Fibroblast of skin of left quadriceps (primary cell): Measurements from ENCODE around the gene MPHOSPH8.
"Not testable (repeated sequence)": the region's sequence is repeated elsewhere in the genome, so short reads cannot be mapped to it uniquely, and the experiment has no call there.

Source experiments
- DNase-seq, 2 experiments: peaks; one replicate each; pipeline ENCODE4 v3.0.0-alpha.2; 2013; ENCODE audit warnings: low read depth in 2 of 2

MPHOSPH8 gene

DNA sequence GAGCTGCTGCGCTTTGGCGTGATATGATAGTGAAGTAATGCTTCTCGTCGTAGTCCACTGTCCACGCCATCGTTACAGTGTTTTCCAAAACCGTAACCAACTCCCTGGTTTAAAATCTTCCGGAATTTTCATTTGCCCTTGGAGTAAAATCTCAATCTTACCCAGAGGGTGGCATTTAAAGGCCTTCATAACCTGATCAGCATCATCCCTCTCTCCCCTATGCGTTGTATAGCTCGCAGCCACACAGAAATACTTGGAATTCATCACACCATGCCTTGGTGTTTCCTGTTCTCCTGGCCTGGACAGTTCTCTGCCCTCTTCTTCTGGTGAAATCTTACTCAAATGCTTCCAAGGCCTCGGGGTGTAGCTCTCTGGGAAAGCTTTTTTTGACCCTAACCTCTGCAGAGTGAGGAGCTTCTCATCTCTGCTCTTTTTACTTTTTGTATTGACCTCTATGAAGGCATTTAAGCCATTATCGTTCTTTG is 839 bp downstream of the MPHOSPH8 start:
- no peak for DNase-seq

DNA sequence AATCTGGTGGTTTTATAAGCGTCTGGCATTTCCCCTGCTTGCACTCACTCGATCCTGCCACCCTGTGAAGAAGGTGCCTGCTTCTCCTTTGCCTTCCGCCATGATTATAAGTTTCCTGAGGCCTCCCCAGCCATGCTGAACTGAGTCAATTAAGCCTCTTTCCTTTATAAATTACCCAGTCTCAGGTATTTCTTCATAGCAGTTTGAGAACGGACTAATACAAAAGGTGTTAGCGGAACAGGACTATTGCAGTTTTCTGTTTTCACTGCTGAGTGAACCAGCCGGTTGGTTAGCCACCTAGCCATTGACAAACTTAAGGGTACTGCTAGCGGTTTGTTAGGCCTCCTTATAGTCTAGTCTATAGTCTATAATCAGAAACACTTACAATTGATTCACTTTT is 2.5 kb downstream of the MPHOSPH8 start:
- DNase-seq: not testable (repeated sequence)

DNA sequence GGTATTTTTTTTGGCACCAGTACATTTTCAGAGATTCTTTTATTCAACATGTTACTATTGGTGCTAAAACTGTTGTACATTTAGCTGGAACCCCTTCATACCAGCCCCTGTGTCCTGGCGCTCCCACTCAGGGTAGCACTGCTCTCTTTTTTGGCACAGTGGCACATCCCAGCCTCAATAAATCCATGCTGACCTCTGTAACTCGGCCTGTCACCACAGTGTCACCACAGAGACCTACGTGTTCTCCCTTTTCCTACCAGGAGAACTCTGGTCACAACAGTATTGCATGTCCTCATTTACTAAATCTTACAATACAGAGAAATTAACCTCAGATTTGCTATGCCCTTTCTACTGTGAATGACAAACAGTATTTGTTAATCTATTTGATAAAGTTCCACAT is 10.2 kb downstream of the MPHOSPH8 start:
- DNase-seq: no peak

DNA sequence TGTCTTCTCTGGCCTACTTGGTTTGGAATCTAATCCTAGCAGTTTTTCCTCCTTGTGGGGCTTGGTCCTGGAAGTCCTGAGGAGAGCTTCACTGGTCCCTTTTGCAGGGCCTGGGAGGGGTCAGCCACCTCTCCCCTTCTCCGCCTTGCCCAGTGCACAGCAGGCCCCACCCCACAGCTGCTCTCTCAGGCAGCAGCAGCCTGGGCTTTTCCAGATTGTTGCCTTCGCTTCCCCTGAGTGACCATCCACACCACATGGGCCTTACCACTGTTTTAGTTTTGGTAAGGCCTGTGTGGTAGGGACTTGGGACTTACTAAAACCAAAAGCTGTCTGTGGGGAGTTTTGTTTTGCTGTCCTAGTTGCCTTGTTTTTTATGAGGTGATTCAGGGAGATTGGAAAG is 11.5 kb downstream of the MPHOSPH8 start:
- no peak for DNase-seq

DNA sequence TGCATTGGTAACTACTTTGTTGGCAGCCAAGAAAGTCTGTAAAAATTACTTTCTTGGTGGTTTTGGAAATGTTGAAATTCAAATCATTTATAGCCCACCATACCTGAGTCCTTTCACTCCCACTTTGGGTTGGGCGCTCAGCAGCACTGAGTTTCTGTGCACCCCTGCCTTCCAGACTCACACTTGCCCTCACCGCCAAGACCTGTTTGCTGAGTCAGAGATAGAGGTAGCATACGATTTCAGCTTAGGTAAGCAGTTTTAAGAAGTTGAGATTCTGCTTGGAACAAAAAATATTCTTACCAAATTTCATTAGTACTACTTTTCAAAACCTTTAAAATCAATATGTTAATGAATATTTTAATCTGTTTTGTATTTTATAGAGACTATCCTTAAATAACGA is 12.6 kb downstream of the MPHOSPH8 start:
- no peak for DNase-seq

DNA sequence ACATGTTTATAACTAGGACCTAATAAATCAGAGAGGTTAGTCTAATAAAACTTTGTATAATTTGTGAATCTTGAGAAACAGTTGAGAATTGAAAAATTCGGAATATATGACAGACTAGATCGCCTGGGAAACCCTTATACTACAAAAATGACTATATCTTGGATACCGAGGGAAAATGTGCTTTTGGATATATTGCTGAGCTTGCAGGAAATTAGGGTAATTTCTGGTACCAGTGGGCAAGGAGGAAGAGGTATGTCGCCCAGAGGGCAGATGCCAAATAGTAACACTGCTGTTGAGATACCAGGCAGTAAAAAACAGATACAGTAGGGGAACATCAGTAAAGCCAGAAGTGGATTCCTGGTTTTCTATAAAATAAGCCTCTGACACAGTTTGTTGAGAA is 17.3 kb downstream of the MPHOSPH8 start:
- no peak for DNase-seq

DNA sequence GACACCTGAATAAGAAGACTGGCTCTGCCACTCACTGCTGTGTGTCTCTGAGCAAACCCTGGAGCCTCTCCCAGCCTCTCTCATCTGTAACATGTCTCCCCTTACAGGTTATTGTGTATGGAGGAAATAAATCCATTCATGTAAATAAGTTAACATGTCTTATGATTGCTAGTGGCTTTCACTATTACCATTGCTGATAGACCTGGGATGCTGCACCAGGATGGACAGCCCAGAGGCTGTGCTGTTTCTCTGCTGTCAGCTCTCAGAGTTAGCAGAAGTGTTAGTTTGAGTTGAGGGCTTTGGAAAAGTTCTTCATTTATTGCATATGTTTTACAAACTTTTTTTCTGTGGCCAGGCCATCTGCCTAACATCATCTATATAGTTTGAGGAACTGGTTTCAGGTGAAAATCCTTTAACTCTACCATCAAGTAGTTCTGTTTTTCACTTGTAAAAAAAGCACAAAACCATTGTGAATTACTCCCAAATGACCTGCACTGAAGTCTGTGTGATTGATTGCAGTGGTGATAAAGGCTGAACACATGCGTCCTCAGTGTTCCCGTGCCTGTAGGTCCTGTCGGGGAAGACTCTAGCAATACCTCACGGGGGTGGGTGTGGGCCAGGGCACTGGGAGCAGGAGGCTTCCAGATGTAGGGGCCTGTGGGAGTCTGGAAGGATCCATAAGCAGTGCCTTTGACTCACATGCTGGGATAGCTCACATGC is 24.6 kb downstream of the MPHOSPH8 start:
- DNase-seq: no peak

DNA sequence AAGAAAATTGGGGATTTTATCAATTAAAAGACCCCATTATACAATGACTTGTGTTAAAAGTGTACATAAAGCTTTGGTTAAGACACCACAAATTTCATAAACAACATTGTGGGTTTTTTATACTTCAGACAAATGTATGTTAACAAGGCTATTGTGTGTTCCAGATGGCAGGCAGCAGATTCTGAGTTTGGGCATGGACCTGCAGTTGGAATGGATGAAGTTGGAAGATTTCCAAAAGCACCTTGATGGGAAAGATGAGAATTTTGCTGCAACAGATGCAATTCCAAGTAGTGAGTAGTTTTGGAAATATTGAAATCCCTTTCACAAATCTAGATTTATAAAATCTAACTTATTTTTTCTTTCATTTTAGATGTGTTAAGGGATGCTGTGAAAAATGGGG is 25.4 kb downstream of the MPHOSPH8 start:
- no peak for DNase-seq

DNA sequence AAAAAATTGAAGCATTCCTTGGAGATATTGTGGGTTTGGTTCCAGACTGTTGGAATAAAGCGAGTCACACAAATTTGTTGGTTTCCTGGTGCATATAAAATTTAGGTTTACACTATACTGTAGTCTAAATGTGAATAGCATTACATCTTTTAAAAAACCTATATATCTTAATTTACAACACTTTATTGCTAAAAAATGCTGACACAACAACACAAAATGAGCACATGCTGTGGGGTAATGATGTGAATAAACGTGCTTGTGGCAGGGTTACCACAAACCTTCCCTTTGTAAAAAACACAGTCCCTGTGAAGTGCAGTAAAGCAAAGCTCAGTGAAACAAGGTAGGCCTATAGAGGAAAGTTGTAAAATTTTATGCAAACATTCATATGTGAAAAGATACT is 27.7 kb downstream of the MPHOSPH8 start:
- DNase-seq: no peak

DNA sequence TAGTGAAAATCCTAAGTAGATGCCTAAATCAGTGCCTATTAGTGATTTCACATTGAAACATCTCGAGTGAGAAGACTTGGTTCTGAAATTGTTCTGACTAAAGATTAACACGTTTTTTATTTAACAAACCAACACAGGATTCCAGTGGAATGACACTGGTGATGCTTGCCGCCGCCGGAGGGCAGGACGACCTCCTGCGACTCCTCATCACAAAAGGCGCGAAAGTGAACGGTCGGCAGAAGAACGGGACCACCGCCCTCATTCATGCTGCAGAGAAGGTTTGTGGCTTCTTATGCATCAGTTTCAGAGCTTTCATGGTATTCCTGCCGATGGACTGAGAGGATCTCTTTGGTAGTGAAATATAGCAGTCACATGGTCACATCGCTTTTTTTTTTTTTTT is 28.1 kb downstream of the MPHOSPH8 start:
- no peak for DNase-seq

DNA sequence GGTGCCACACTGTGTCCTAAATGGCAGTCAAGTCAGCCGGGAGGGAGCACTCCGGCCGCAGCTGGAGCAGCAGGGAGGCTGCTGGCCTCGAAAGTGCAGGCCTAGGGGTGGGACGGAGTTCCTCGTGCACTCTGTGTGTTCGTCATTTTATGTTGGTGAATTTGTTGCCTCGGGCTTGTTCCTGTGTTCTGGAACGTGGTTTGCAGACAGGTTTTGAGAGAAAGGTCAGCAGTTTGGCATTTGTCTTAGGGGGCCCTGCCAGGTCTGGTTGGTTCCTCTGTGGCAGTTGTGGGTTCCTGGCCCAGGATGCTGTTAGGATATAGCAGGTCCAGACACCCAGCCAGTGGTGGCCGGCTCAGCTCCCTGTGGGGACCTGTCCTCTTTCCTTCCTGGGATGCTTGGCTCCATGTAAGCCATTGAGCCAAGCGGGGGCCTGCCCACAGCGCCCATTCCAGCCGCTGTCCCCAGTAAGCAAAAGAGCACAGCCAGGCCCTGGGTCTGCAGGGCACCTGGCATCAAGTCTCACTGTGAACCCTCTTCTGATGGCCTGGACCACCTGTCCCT is 30.0 kb downstream of the MPHOSPH8 start:
- DNase-seq: no peak

DNA sequence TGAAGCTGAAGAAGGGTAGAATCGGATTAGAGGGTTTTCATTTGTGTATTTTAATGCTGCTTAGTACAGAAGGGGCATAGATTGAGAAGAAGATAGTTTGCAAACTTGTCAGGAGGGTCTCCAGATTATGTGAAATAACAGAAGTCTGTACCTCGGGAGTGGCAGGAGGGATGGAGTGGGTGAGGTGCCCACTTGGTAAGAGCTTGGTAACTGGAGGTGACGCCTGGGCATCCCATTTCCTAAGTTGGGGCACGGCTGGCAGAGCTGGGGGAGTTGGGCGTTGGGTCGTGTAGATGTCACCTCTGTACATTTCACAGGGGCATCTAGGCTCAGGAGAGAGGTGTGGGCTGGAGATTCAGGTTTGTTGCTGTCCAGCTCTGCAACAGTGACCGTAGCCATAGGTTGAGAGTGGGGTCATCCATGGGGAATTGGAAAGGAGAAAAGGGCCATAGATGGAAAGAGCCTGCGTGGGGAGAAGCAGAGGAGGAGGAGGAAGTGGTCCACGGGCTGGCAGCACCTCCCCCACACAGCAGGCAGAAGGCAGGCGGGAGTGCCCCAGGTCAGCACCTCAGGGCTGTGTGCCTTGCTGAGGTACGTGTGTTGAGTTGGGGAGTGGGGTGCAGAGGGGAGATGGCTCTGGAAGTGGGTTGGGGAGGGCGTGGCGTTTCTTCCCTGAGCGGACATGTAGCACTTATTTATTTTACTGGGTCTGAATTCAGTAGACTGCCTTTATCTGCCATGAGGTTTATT is 31.2 kb downstream of the MPHOSPH8 start:
- DNase-seq: no peak

DNA sequence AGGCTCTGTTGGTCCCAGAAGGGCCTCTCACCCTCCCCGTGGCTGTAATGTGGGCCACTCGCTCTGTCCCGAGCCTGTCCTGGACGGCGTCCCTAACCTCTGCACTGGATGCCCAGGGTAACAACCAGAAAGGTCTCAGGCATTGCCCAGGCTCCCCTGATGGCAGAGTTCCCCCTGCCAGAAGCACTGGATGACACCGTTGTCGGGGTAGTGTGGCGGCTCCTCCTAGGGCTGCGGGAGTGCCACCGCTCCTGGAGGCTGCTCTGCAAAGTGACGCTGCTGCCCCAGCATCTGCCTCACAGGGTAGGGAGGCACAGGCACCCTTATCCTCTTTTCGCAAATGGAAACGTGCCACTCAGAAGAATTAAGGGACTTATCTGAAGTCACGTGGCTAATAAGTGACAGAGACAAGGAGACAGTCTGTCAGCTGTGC is 32.0 kb downstream of the MPHOSPH8 start:
- no peak for DNase-seq

DNA sequence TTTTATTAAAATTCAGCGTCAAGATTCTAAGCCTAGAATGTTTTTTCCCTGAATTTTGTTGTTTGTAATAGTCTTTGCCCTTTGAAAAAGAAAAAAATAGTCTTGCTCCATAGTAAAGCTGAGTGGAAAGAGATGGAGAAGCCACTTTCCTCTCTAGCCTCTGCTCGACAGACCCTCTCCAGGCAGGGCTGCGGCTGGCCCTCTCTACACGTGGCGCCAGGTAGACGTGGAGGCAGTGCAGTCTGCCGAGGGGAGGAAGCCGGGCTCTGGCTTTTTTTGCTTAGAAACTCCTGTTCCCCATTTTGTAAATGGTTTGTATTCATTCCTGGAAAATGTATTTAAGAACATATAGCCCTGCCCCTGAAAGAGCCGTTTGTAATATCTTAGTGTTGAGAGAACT is 35.3 kb downstream of the MPHOSPH8 start:
- DNase-seq: no peak

DNA sequence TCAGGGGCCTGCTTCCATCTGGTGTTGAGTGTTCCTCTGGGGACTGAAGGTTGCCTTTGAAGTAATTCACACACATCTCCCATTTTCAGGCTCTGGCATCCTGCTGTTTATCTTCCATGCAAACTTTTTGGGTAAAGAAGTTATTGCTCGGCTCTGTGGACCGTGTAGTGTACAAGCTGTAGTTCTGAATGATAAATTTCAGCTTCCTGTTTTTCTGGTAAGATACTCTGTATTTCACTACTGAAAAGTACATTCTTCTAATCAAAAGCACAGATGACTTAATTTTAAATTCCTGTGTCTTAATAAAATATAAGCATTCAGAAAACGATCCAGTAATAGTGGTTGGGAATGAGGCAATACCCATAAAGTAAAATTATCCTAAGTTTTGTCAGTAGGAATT is 36.7 kb downstream of the MPHOSPH8 start:
- DNase-seq: no peak

DNA sequence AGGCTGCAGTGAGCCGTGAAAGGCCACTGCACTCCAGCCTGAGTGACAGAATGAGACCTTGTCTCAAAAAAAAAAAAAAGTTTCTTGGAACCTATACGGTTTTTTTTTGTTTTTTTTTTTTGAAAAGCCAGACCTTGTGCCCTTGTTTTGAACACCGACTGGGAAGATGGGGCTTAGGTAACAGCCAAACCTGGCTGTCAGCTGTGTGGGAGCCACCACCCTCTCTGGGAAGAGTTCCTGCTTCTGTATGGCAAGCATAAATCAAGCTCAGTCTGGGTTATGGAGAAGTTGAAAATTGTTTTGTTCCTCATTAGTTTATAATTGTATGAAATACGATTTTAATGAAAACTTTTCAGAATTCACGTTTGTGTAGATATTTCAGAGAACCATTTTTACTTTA is 39.5 kb downstream of the MPHOSPH8 start:
- DNase-seq: no peak

DNA sequence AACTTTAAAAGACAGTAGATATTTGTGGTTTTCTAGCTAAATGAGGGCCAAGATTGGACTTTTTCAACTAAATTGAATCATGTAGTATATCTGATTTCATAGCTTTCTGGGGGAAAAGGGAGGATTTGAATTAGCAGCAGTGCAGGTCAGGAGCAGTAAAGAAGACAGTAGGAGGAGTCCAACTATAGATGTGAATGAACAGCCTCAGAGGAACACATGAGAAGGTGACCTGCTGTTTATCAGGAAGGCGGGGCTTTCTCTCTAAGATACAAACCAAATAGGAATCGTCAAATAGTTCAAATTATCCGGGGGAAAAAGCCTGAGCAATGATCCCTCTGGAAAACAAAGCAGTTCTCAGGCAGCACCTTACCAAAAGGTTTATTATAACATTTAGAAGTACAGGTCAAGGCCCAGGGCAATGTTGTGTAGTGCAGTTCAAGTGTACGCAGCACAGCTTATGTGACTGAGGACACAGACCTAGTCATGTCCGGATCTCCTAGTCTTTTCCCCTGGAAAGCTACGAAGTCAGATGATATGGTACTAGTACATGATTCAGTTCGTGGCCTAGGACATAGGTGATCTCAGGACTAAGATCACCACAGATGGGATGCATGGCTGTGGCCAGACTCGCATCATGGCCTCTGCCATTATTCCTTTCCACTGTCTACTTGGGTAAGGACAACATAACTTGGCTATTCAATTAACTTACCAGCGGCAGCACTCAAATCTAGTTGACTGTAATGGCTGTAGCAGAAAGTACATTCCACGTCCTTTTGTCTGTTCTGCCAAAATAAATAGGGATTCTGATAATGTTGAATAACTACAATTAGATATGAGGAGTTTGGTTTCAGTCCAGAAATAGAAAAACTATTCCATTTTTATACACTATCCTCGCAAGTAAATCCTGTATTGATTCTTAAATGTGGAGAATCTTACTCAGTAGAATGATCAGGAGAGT is 40.3 kb downstream of the MPHOSPH8 start:
- DNase-seq: no peak

DNA sequence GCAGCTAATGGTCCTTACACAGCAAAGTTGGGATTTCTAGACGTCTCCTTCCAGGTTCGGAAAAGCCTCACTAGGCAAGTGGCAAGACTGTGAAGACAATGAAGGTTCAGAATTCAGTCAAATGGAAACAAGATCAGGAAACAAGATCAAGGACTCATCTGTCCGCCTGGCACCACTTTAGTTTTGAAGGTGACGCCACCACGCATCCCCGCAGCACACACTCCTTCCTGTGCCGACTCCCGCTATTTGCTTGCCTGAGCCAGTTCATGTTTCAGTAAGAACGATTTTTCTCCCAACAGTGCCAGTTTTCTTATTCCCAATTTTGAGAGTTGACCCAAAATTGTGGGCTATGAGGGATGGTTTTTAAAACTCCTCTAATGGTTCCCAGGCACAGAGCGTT is 41.4 kb downstream of the MPHOSPH8 start:
- DNase-seq: no peak

DNA sequence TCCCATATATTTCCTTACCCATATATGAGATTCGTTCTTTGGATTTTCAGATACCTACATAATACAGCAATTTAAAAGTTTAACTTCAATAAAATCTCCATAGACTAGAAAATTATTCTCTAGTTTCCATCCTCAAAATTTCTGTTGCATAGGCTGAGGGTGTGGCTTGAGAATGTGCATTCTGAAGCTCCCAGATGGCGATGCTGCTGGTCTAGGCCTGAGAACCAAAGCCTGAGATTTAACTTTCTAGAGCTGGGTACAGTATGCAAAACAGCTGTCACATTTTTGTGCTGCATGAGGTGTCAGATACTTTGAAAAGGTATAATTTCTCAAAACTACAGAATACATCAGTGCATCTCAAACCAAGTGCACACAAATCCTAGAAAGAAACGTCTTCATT is 42.7 kb downstream of the MPHOSPH8 start:
- no peak for DNase-seq

DNA sequence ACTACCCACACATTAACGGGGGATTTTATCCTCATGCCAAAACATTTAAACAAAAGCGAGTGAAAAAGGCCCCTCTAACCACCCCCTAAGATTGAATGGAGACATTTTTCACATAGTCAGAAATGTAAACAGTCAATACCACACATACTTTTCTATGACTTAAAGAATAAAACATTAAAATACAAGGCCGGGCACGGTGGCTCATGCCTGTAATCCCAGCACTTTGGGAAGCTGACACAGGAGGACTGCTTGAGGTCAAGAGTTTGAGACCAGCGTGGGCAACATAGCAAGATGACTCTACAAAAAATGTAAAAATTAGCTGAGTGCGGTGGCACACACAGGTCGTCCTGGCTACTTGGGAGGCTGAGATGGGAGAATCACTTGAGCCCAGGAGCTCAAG is 47.3 kb downstream of the MPHOSPH8 start:
- DNase-seq: no peak

DNA sequence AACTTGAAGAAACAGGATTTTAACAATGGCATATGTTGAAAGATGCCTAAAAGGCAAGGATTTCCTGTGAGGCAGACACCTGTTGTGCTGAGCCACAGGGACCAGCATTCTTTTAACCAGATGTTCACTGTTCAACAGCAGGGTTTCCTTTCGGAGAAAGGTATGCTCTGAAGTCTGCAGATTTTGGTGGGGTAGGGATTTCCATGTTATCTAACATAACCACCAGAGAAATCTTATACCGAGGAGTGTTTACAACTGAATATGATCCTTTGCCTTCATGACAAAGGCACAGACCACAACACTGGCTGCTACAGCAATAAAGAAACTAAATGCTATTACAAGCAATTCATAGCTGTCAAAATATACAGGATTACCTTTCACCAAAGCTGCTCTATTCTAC is 48.1 kb downstream of the MPHOSPH8 start:
- no peak for DNase-seq

DNA sequence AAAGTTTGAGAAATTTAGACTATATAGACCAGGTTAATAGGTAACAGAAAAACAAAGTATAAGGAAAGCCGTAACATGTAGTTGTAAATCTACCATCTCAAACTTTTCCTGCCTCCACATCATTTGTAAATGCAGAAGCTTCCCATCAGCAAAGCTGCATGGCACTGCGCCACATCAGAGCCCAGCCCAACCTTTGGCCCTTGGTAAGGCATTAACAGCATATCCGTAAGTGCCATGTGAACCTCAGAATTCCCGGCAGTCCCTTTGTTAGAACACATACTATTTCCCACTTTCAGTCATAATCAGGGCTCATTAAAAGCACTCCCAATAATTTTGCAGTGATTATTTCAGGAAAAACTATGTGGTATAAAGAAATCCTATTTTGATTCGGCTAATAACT is 51.6 kb downstream of the MPHOSPH8 start:
- DNase-seq: no peak
